ENCODE data around the gene TSLP. TPM values are rescaled to one million over a fixed set of nuclear protein-coding genes. Genes with fewer than 3 reads are reported as not detected.

TSLP gene
- total RNA-seq, 2 donors from 2014 or later = 0.22 to 0.45 TPM

- no peaks in the 10 kb centered on the region for H3K36me3 ChIP-seq
- TF ChIP-seq CTCF (IDR thresholded peaks at IDR 0.05) = no peak
- H3K27ac ChIP-seq = no peak overlapping the region
- no peak overlapping the region for H3K4me3 ChIP-seq
- no peak for DNase-seq
- H3K9me3 ChIP-seq = no peaks in the 10 kb centered on the region
- no peaks in the 10 kb centered on the region for H3K4me1 ChIP-seq
- no peak overlapping the region for H3K9ac ChIP-seq (ENCODE audit: low read depth in 2 of 2, low read length in 2 of 2)
- no peaks in the 10 kb centered on the region for H3K27me3 ChIP-seq
- intact Hi-C loops (cut with DNase I) = no loop called here
Observed at GRCh38 chr5:111060169-111060568, 11.3 kb upstream of the TSLP start.

- intact Hi-C loops (cut with DNase I) = no loop called here
- H3K4me3 ChIP-seq = no peak overlapping the region
- H3K9ac ChIP-seq (ENCODE audit: low read depth in 2 of 2, low read length in 2 of 2) = no peak overlapping the region
- H3K36me3 ChIP-seq = no peaks in the 10 kb centered on the region
- H3K27me3 ChIP-seq = no peaks in the 10 kb centered on the region
- no peaks in the 10 kb centered on the region for H3K4me1 ChIP-seq
- DNase-seq = no peak
- H3K9me3 ChIP-seq = no peaks in the 10 kb centered on the region
- H3K27ac ChIP-seq = no peak overlapping the region
- no peak for TF ChIP-seq CTCF (IDR thresholded peaks at IDR 0.05)
Observed at GRCh38 chr5:111061618-111062017, 9.9 kb upstream of the TSLP start.

DNA sequence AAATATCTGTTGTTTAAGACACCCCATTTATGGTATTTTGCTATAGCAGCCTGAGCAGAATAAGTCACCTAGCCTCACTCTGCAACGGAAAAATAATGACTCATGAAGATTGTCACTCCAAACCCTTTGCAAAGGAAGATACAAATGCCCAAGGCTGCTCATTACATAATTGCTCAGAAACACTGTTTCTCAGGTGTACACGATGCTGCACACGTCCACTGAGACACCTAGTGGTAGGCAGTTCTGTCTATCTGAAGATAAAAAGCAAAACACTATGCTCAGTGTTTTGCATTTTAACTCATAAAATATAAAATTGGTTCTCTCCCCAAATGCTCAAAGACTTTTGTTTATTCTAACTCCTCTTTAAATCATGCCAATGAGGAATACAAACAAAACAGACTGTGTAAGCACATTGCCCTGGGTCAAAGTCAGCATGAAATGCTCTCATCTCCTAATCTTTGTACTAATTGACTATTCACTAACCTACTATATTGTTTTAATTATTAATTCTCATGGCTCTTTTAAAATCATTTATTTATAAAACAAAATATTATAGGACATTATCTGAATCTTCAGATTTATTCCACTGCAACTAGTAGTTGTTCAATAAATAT lies 7.7 kb upstream of the TSLP start:
- DNase-seq = no peak
- intact Hi-C loops (cut with DNase I) = no loop called here
- Histone ChIP-seq H3K36me3 (no peaks in the 10 kb centered on the region), H3K9me3 (no peaks in the 10 kb centered on the region), H3K27me3 (no peaks in the 10 kb centered on the region), H3K4me3 (no peak overlapping the region), H3K9ac (ENCODE audit: low read depth in 2 of 2, low read length in 2 of 2) (no peak overlapping the region), H3K4me1 (no peaks in the 10 kb centered on the region), H3K27ac (no peak overlapping the region)
- peak; percentile 25 for TF ChIP-seq CTCF (IDR thresholded peaks at IDR 0.05)

DNA sequence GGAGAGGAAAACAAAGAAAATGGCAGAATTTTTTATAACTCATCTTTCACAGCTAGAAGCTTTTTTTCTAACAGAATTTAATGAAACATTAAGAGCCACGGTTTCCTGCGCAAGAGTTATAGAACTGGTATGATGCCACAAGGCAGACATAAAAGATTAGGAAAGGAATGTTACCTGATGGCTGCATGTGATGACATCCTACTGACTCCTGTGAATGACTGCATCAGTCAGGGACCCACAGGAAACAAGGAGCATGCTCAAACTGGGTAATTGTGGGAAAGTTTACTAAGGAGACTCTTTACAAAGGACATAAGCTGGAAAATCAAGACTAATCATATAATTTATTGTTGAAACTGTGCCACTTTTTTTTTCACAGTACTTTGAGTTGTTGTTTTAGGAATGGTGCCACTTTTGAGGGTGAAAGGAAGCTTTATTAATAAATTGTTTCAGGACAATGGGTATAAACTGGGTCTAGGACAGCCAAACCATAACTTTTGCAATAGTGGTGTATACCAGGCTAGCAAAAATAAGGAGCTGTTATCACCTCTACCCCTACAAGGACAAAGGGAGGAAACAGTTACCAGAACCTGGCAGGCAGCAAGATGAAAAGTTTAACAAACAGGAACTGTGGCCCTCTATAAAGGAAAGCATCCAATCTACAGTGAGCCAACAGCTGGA lies 5.1 kb upstream of the TSLP start:
- H3K4me3 ChIP-seq = no peak overlapping the region
- H3K27ac ChIP-seq = no peak overlapping the region
- intact Hi-C loops (cut with DNase I) = no loop called here
- H3K4me1 ChIP-seq = no peaks in the 10 kb centered on the region
- H3K36me3 ChIP-seq = no peaks in the 10 kb centered on the region
- no peak for DNase-seq
- peaks cover 17% of the 10 kb centered on the region for H3K27me3 ChIP-seq
- TF ChIP-seq CTCF (IDR thresholded peaks at IDR 0.05) = no peak
- H3K9ac ChIP-seq (ENCODE audit: low read depth in 2 of 2, low read length in 2 of 2) = no peak overlapping the region
- H3K9me3 ChIP-seq = no peaks in the 10 kb centered on the region

DNA sequence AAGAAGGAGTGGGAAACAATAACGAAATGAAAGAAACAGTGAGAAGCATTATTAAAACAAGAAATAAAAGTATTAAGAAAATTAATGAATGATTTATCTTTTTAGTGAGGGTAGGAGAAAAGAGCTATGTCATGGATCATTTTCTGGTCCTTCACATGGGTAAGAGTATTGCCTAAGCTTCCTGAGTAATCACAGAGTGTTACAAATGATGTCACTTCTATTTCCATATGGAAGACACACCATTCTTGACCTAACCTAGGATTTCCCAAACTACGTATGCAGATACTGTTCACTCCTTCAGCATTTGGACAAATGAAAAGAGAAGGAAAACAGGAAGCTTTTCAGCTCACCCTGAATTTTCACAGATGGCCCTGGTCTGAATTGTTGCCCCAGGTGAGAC lies 3.3 kb upstream of the TSLP start:
- Histone ChIP-seq H3K27me3 (peaks cover 17% of the 10 kb centered on the region), H3K9ac (ENCODE audit: low read depth in 2 of 2, low read length in 2 of 2) (no peak overlapping the region), H3K27ac (no peak overlapping the region), H3K4me1 (no peaks in the 10 kb centered on the region), H3K9me3 (no peaks in the 10 kb centered on the region), H3K36me3 (no peaks in the 10 kb centered on the region), H3K4me3 (no peak overlapping the region)
- intact Hi-C loops (cut with DNase I) = no loop called here
- TF ChIP-seq CTCF (IDR thresholded peaks at IDR 0.05) = no peak
- no peak for DNase-seq

Data from colonic mucosa (tissue), 4 donors.